ENCODE measurements around the gene SLC29A1.
"Not testable (repeated sequence)": the region's sequence is repeated elsewhere in the genome, so short reads cannot be mapped to it uniquely, and the experiment has no call there.

The SLC29A1 gene

GRCh38 chr6:44223319-44224028, at the start of gene SLC29A1:
Gene SLC29A1, plus strand, starts transcription at chr6:44223595. Its CDS starts 3,719 bp downstream, at chr6:44227314.
- Mint-ChIP-seq H3K9me3 (no peaks in the 10 kb centered on the region), H3K27me3 (peaks cover 10% of the 10 kb centered on the region), H3K36me3 (ENCODE audit: low read depth) (peaks cover 43% of the 10 kb centered on the region), H3K4me1 (ENCODE audit: low read depth) (peaks cover 52% of the 10 kb centered on the region), H3K27ac (peak within 1 kb of the TSS; percentile 87), H3K4me3 (peak within 1 kb of the TSS; percentile 90)
- peak; percentile 92 for DNase-seq

GRCh38 chr6:44176130-44176761, 47.1 kb upstream of the SLC29A1 start:
- Mint-ChIP-seq H3K36me3 (ENCODE audit: low read depth) (no peaks in the 10 kb centered on the region), H3K9me3 (no peaks in the 10 kb centered on the region), H3K27me3 (peaks cover 11% of the 10 kb centered on the region), H3K4me1 (ENCODE audit: low read depth) (peaks cover 21% of the 10 kb centered on the region), H3K4me3 (no peak overlapping the region), H3K27ac (peak overlapping the region; percentile 2)
- DNase-seq: no peak

- Mint-ChIP-seq H3K27ac (peak overlapping the region; percentile 2), H3K4me3 (peak overlapping the region; percentile 2), H3K27me3 (peaks cover 9% of the 10 kb centered on the region), H3K36me3 (ENCODE audit: low read depth) (no peaks in the 10 kb centered on the region), H3K4me1 (ENCODE audit: low read depth) (peaks cover 20% of the 10 kb centered on the region), H3K9me3 (no peaks in the 10 kb centered on the region)
- DNase-seq: no peak
Observed at GRCh38 chr6:44176762-44177509, 46.5 kb upstream of the SLC29A1 start.

GRCh38 chr6:44177691-44178423, 45.5 kb upstream of the SLC29A1 start:
- H3K27ac Mint-ChIP-seq: no peak overlapping the region
- peaks cover 9% of the 10 kb centered on the region for H3K27me3 Mint-ChIP-seq
- no peak for DNase-seq
- H3K36me3 Mint-ChIP-seq (ENCODE audit: low read depth): no peaks in the 10 kb centered on the region
- peaks cover 13% of the 10 kb centered on the region for H3K4me1 Mint-ChIP-seq (ENCODE audit: low read depth)
- no peaks in the 10 kb centered on the region for H3K9me3 Mint-ChIP-seq
- H3K4me3 Mint-ChIP-seq: no peak overlapping the region

GRCh38 chr6:44178424-44179071, 44.8 kb upstream of the SLC29A1 start:
- H3K9me3 Mint-ChIP-seq: no peaks in the 10 kb centered on the region
- no peak for DNase-seq
- H3K4me1 Mint-ChIP-seq (ENCODE audit: low read depth): peaks cover 13% of the 10 kb centered on the region
- H3K36me3 Mint-ChIP-seq (ENCODE audit: low read depth): no peaks in the 10 kb centered on the region
- H3K27me3 Mint-ChIP-seq: peaks cover 9% of the 10 kb centered on the region
- H3K4me3 Mint-ChIP-seq: no peak overlapping the region
- no peak overlapping the region for H3K27ac Mint-ChIP-seq

GRCh38 chr6:44179072-44179536, 44.3 kb upstream of the SLC29A1 start:
- Mint-ChIP-seq H3K27ac (no peak overlapping the region), H3K27me3 (peaks cover 9% of the 10 kb centered on the region), H3K4me1 (ENCODE audit: low read depth) (peaks cover 13% of the 10 kb centered on the region), H3K36me3 (ENCODE audit: low read depth) (no peaks in the 10 kb centered on the region), H3K9me3 (no peaks in the 10 kb centered on the region), H3K4me3 (no peak overlapping the region)
- no peak for DNase-seq

- Mint-ChIP-seq H3K27ac (no peak overlapping the region), H3K36me3 (ENCODE audit: low read depth) (no peaks in the 10 kb centered on the region), H3K4me1 (ENCODE audit: low read depth) (peaks cover 13% of the 10 kb centered on the region), H3K9me3 (no peaks in the 10 kb centered on the region), H3K4me3 (no peak overlapping the region), H3K27me3 (peaks cover 9% of the 10 kb centered on the region)
- DNase-seq: no peak
Observed at GRCh38 chr6:44179648-44180047, 43.7 kb upstream of the SLC29A1 start.

- no peak overlapping the region for H3K4me3 Mint-ChIP-seq
- no peaks in the 10 kb centered on the region for H3K36me3 Mint-ChIP-seq (ENCODE audit: low read depth)
- H3K9me3 Mint-ChIP-seq: no peaks in the 10 kb centered on the region
- H3K4me1 Mint-ChIP-seq (ENCODE audit: low read depth): peaks cover 15% of the 10 kb centered on the region
- peaks cover 9% of the 10 kb centered on the region for H3K27me3 Mint-ChIP-seq
- no peak for DNase-seq
- no peak overlapping the region for H3K27ac Mint-ChIP-seq
Observed at GRCh38 chr6:44180406-44180805, 43.0 kb upstream of the SLC29A1 start.

- H3K36me3 Mint-ChIP-seq (ENCODE audit: low read depth): no peaks in the 10 kb centered on the region
- no peak overlapping the region for H3K4me3 Mint-ChIP-seq
- H3K4me1 Mint-ChIP-seq (ENCODE audit: low read depth): peaks cover 18% of the 10 kb centered on the region
- peaks cover 11% of the 10 kb centered on the region for H3K27me3 Mint-ChIP-seq
- H3K9me3 Mint-ChIP-seq: no peaks in the 10 kb centered on the region
- DNase-seq: no peak
- no peak overlapping the region for H3K27ac Mint-ChIP-seq
Observed at GRCh38 chr6:44180886-44181285, 42.5 kb upstream of the SLC29A1 start.

- not testable (repeated sequence) for H3K36me3 Mint-ChIP-seq (ENCODE audit: low read depth); H3K27ac Mint-ChIP-seq; H3K4me3 Mint-ChIP-seq; H3K9me3 Mint-ChIP-seq; DNase-seq; H3K27me3 Mint-ChIP-seq
- peaks cover 16% of the 10 kb centered on the region for H3K4me1 Mint-ChIP-seq (ENCODE audit: low read depth)
Observed at GRCh38 chr6:44181784-44182183, 41.6 kb upstream of the SLC29A1 start.

GRCh38 chr6:44182911-44183390, 40.4 kb upstream of the SLC29A1 start:
- Mint-ChIP-seq H3K4me3 (no peak overlapping the region), H3K4me1 (ENCODE audit: low read depth) (peaks cover 10% of the 10 kb centered on the region), H3K27me3 (peaks cover 7% of the 10 kb centered on the region), H3K36me3 (ENCODE audit: low read depth) (no peaks in the 10 kb centered on the region), H3K27ac (no peak overlapping the region), H3K9me3 (no peaks in the 10 kb centered on the region)
- no peak for DNase-seq

- no peak for DNase-seq
- no peaks in the 10 kb centered on the region for H3K36me3 Mint-ChIP-seq (ENCODE audit: low read depth)
- peaks cover 10% of the 10 kb centered on the region for H3K4me1 Mint-ChIP-seq (ENCODE audit: low read depth)
- no peaks in the 10 kb centered on the region for H3K9me3 Mint-ChIP-seq
- H3K27me3 Mint-ChIP-seq: peaks cover 7% of the 10 kb centered on the region
- no peak overlapping the region for H3K4me3 Mint-ChIP-seq
- no peak overlapping the region for H3K27ac Mint-ChIP-seq
Observed at GRCh38 chr6:44183783-44184182, 39.6 kb upstream of the SLC29A1 start.

GRCh38 chr6:44185356-44185755, 38.0 kb upstream of the SLC29A1 start:
- H3K27me3 Mint-ChIP-seq; H3K36me3 Mint-ChIP-seq (ENCODE audit: low read depth); H3K9me3 Mint-ChIP-seq; DNase-seq; H3K27ac Mint-ChIP-seq; H3K4me3 Mint-ChIP-seq: not testable (repeated sequence)
- H3K4me1 Mint-ChIP-seq (ENCODE audit: low read depth): peaks cover 17% of the 10 kb centered on the region
